AG04450 (cell line): ENCODE data around the gene BEST1. TPM values are rescaled to one million over a fixed set of nuclear protein-coding genes. Genes with fewer than 3 reads are reported as not detected.

Experiments used
- CTCF ChIA-PET: fragments of 300-600, 350-600 bp; formaldehyde crosslinking; extraction: SDS; loops from one replicate; lab custom pipeline; 2022; ENCODE audit warnings: antibody characterized with exemption, inconsistent platforms; lab: Charles Lee
- POLR2A ChIA-PET: fragments of 350-600 bp; formaldehyde crosslinking; extraction: SDS; loops from one replicate; lab custom pipeline; 2021; ENCODE audit warnings: antibody characterized with exemption, inconsistent platforms; lab: Yijun Ruan, JAX
- DNase-seq: peaks from one replicate; pipeline ENCODE4 v3.0.0-alpha.2; 2011; ENCODE audit warnings: low read depth, low spot score
- H3K27ac ChIP-seq: one replicate; pipeline ENCODE4 v1.5.1; 2012; ENCODE audit warnings: low read depth, low read length, control low read depth
- H3K27me3 ChIP-seq: one replicate; pipeline ENCODE4 v1.6.0; 2012; ENCODE audit warnings: low read length; ENCODE audit not compliant: control insufficient read depth, insufficient read depth
- H3K4me3 ChIP-seq: 2 replicates; pipeline ENCODE4 v1.5.1; 2011; ENCODE audit warnings: mild to moderate bottlenecking, low read depth, low read length, control low read depth
- H3K9me3 ChIP-seq: 2 replicates; pipeline ENCODE4 v1.5.1; 2012; ENCODE audit warnings: low read length; ENCODE audit not compliant: control insufficient read depth, insufficient read depth
- polyA plus RNA-seq: library from polyadenylated mRNA; depleted of rRNA; stranded (reverse); fragments of >200 nt; gene quantifications from 2 replicates; pipeline ENCODE4 v1.2.3, GENCODE V29; 2011
- TF ChIP-seq, protein P1 (sequence below): IDR thresholded peaks from 2 replicates; pipeline ENCODE4 v1.5.1; 2011; ENCODE audit warnings: low read depth, low read length, control low read depth, inconsistent platforms

Gene BEST1
- polyA plus RNA-seq, 1 experiment, result 2.6 TPM

DNA sequence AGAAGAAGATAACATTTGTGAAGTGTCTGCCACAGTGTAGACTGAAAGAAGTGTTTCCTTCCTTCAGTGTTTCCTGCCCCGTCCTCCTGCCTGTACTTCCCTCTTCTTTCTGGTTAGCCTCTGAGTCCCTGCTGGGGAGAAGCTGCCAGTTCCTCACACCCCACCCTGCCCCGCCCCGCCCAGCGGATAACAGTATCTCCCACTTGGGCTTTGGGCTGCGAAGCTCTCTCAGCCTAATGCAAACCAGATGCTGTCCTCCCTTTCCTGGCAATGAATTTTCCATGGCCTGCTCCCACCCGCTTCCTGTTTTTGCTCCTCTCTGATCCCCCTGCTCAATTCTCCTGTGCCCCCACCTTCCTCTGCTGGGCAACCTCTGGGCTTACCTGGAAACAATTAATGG is 27.6 kb upstream of the BEST1 start:
- TF ChIP-seq, protein P1, sequence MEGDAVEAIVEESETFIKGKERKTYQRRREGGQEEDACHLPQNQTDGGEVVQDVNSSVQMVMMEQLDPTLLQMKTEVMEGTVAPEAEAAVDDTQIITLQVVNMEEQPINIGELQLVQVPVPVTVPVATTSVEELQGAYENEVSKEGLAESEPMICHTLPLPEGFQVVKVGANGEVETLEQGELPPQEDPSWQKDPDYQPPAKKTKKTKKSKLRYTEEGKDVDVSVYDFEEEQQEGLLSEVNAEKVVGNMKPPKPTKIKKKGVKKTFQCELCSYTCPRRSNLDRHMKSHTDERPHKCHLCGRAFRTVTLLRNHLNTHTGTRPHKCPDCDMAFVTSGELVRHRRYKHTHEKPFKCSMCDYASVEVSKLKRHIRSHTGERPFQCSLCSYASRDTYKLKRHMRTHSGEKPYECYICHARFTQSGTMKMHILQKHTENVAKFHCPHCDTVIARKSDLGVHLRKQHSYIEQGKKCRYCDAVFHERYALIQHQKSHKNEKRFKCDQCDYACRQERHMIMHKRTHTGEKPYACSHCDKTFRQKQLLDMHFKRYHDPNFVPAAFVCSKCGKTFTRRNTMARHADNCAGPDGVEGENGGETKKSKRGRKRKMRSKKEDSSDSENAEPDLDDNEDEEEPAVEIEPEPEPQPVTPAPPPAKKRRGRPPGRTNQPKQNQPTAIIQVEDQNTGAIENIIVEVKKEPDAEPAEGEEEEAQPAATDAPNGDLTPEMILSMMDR, result no peak
- ChIA-PET CTCF (interaction anchor here (0.9 to 4.5 kb wide), 6 partner anchors 17 to 186 kb away, joined by 3 to 56 read pairs (median 14); no protein-coding TSS in a partner anchor), POLR2A (no interaction called here)
- H3K27ac ChIP-seq, result peak overlapping the region; percentile 73
- H3K27me3 ChIP-seq, result peaks cover 22% of the 10 kb centered on the region
- peak; percentile 27 for DNase-seq
- H3K4me3 ChIP-seq, result no peak overlapping the region
- no peaks in the 10 kb centered on the region for H3K9me3 ChIP-seq

DNA sequence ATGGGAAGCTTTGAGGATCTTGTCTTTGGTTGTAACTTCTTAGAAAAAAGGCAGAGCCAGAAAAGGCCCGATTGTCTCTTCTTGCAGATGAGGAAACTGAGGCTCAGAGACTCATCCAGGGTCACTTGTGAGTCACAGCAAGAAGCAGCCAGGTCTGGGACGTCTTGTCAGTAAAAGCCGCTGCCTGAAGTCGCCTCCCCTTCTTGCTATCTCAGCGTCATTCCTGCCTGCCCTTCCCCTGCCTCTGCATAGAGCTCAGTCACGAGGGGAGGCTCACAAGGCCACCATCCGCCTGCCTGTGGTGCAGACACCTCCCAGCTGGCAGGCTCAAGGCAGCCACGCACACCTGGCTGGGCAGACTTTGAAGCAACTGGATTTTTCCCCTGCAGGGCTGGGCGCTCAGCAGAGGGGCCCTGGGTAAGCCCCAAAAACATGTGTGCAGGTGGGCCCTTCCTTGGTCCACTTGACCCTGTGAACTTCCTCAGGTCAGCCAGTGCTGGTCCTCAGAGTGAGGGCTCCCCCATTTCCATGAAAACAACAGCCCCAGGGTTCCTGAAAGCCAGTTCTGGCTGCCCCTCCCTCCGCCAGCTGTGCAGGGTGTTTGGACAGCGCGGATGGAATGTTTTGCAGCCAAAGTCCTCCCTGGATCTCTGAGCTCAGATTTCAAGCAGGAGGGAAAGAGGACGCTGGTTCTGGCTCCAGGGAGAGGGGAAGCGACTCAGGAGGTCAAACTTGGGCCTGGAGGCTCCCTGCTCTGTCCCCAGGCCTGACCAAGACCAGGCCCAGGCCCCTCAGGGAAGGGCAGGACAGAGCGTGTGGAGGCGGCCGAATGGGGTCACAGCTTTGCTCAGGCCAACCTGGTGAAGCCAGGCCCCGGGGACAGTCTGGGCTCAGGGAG is 26.7 kb upstream of the BEST1 start:
- ChIA-PET CTCF (interaction anchor here (0.9 to 4.5 kb wide), 8 partner anchors 16 to 185 kb away, joined by 3 to 56 read pairs (median 4); no protein-coding TSS in a partner anchor), POLR2A (interaction anchor here (0.6 to 1.1 kb wide), 2 partner anchors 17 to 44 kb away, joined by 3 read pairs; partner anchors contain the start of gene FTH1)
- Histone ChIP-seq H3K4me3 (no peak overlapping the region), H3K9me3 (no peaks in the 10 kb centered on the region), H3K27ac (peak overlapping the region; percentile 73), H3K27me3 (peaks cover 16% of the 10 kb centered on the region)
- peak; percentile 34 for DNase-seq
- TF ChIP-seq, protein P1, result no peak

DNA sequence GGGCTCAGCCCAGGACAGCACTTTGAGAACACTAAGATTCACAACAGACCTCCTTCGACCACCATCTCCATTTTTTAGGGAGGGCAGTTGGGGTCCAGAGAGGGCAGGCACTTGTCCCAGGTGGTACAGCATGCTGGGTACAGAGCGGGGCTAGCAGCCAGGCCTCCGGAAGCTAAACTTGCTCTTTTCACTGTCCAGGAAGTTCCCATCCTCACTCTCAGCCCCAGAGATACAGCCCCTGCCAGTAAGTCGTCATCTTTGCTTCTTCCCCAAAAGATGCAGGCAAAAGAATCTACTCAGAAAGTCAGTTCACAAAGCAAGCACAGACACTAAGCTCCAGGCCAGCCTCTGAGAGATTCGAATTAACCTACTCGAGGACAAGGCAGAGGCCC is 26.1 kb upstream of the BEST1 start:
- H3K27ac ChIP-seq, result peak overlapping the region; percentile 73
- ChIA-PET CTCF (interaction anchor here (1.3 to 4.5 kb wide), 5 partner anchors 23 to 184 kb away, joined by 3 to 56 read pairs (median 24); no protein-coding TSS in a partner anchor), POLR2A (interaction anchor here (0.6 to 1.1 kb wide), 2 partner anchors 17 to 44 kb away, joined by 3 read pairs; partner anchors contain the start of gene FTH1)
- no peak overlapping the region for H3K4me3 ChIP-seq
- no peaks in the 10 kb centered on the region for H3K9me3 ChIP-seq
- TF ChIP-seq, protein P1, result no peak
- H3K27me3 ChIP-seq, result peaks cover 10% of the 10 kb centered on the region
- DNase-seq, result no peak

DNA sequence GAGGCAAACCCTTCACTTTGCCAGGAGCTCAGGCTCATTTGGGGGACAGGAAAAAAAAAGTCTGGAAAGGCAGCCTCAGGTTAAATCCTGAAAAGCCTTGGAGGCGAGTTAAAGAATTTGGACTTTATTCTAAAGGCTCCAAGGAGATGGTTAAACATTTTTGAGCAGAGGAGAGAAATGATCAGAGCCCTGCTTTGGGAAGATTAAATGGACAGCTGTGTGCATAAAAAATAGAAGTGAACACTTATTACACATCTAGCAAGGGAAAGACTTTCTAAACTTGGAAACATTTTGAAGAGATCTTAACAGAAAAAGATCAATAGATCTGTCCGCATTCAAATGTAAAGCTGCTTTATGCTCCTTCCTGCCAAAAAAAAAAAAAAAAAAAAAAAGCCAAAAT is 24.4 kb upstream of the BEST1 start:
- ChIA-PET CTCF (interaction anchor here (0.7 to 4.5 kb wide), 5 partner anchors 22 to 592 kb away, joined by 3 to 56 read pairs (median 24); no protein-coding TSS in a partner anchor), POLR2A (no interaction called here)
- no peak for DNase-seq
- H3K27me3 ChIP-seq, result peaks cover 2% of the 10 kb centered on the region
- H3K4me3 ChIP-seq, result no peak overlapping the region
- TF ChIP-seq, protein P1, result no peak
- H3K9me3 ChIP-seq, result no peaks in the 10 kb centered on the region
- H3K27ac ChIP-seq, result no peak overlapping the region

DNA sequence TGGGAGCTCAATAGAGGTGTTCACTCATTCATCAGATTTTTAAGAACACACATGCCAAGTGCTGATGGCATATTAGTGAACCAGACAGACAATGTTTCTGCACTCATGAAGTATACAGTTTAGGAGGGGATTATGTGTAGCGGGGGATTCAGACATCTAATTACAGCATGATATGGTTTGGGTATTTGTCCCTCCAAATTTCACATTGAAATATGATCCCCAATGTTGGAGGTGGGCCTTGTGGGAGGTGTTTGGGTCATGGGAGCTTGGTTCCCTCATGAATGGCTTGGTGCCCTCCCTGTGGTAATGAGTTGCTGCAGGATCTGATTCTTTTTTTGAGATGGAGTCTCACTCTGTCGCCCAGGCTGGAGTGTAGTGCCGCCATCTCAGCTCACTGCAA is 23.9 kb upstream of the BEST1 start:
- CTCF ChIA-PET, result interaction anchor here (0.7 to 4.5 kb wide), 5 partner anchors 21 to 593 kb away, joined by 3 to 56 read pairs (median 24); no protein-coding TSS in a partner anchor
- peaks cover 2% of the 10 kb centered on the region for H3K27me3 ChIP-seq

More for the DNA sequence above, 23.9 kb upstream of the BEST1 start:
- Histone ChIP-seq H3K9me3 (no peaks in the 10 kb centered on the region), H3K4me3 (no peak overlapping the region), H3K27ac (no peak overlapping the region)
- DNase-seq, result no peak
- TF ChIP-seq, protein P1, result no peak
- POLR2A ChIA-PET, result no interaction called here
